Tibial nerve (tissue), 4 donors: ENCODE results near the gene NPR3. TPM values are rescaled to one million over a fixed set of nuclear protein-coding genes. Genes with fewer than 3 reads are reported as not detected.
A peak's percentile ranks its signal among the peaks of the same experiment; 100 is the strongest.

ENCODE experiments used
- DNase-seq, 2 donors: peaks; one replicate each; pipeline ENCODE4 v3.0.0-alpha.2; 2019; ENCODE audit warnings: low spot score in 2 of 2
- H3K27ac ChIP-seq, 4 donors: fragments of 200-600 bp; sonication (generic) in 3 of 4; one replicate each; pipeline ENCODE4 v1.5.1; 2017 to 2019; ENCODE audit warnings: mild to moderate bottlenecking in 1 of 4
- H3K27me3 ChIP-seq, 2 donors: fragments of 200-600 bp; sonication (generic) in 1 of 2; one replicate each; pipeline versions ENCODE4 v1.5.1 to v1.6.0; 2017 to 2019
- H3K36me3 ChIP-seq, 3 donors: fragments of 200-600 bp; sonication (generic); one replicate each; pipeline ENCODE4 v1.5.1; 2018 to 2019
- H3K4me1 ChIP-seq, 4 donors: fragments of 200-600 bp; sonication (generic) in 3 of 4; one replicate each; pipeline ENCODE4 v1.5.1; 2017 to 2019
- H3K4me3 ChIP-seq, 4 donors: fragments of 200-600 bp; sonication (generic) in 3 of 4; one replicate each; pipeline ENCODE4 v1.5.1; 2017 to 2019; ENCODE audit warnings: mild to moderate bottlenecking in 1 of 4, moderate library complexity in 1 of 4
- H3K9me3 ChIP-seq, 4 donors: fragments of 200-600 bp; sonication (generic) in 3 of 4; one replicate each; pipeline ENCODE4 v1.5.1; 2017 to 2019
- EP300 ChIP-seq, 2 donors: sonication (generic); formaldehyde crosslinking; IDR thresholded peaks; one replicate each; pipeline ENCODE4 v1.6.1; 2017; ENCODE audit warnings: antibody characterized with exemption in 2 of 2, mild to moderate bottlenecking in 1 of 2
- POLR2A ChIP-seq, 2 donors: fragments of 450-650 bp; IDR thresholded peaks; one replicate each; pipeline ENCODE4 v1.6.1; 2017; ENCODE audit warnings: antibody characterized with exemption in 2 of 2, mild to moderate bottlenecking in 2 of 2, moderate library complexity in 2 of 2
- whole genome bisulfite sequencing, 2 donors: methylation state at CpG; one replicate each; pipeline ENCODE4 v1.1.5; 2018; 5-methylcytosine and 5-hydroxymethylcytosine counted together
- total RNA-seq, 4 donors: library from RNA; depleted of rRNA; stranded (reverse); fragments of >200 nt; gene quantifications; one replicate each; pipeline ENCODE4 v1.1.0, GENCODE V29; 2016
- TF ChIP-seq, protein P1 (sequence below), 5 experiments: fragments of 200-600 bp in 3 of 5; fragments of 450-650 bp in 2 of 5; sonication (generic) in 3 of 5; IDR thresholded peaks; one replicate each; pipeline ENCODE4 v1.5.1; 2016 to 2019; ENCODE audit warnings: antibody characterized with exemption in 5 of 5, mild to moderate bottlenecking in 3 of 5, moderate library complexity in 2 of 5

The NPR3 gene
- total RNA-seq, 4 donors from 2014 or later = 10.8 to 81.5 (median 32.5) TPM

DNA sequence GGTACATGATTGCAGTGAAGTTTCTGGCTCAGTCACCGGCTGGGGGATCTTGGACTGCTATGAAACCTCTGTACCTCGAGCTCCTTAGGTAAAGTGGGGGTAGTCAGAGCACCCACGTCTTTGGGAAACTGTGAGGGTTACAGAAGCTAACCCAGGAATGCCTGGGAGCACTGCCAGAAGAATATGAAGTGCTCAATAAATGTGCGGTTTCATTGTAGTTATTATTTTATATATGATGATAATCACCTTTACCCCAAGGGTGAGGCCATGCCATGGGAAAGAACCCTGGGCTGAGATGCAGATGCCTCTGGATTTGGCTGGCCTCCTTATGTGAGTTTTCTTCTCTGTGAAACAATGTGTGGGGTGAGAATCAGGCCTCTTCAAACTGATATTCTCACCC, 3.7 kb downstream of the NPR3 start:
- peak overlapping the region in 1 of 4 donors; percentile 75 for H3K27ac ChIP-seq
- peaks cover 0 to 14% (median 2%) of the 10 kb centered on the region in 4 donors for H3K9me3 ChIP-seq
- H3K36me3 ChIP-seq = no peaks in the 10 kb centered on the region
- TF ChIP-seq EP300 (IDR thresholded peaks at IDR 0.05) = no peak
- TF ChIP-seq POLR2A (IDR thresholded peaks at IDR 0.05) = no peak
- TF ChIP-seq, protein P1, sequence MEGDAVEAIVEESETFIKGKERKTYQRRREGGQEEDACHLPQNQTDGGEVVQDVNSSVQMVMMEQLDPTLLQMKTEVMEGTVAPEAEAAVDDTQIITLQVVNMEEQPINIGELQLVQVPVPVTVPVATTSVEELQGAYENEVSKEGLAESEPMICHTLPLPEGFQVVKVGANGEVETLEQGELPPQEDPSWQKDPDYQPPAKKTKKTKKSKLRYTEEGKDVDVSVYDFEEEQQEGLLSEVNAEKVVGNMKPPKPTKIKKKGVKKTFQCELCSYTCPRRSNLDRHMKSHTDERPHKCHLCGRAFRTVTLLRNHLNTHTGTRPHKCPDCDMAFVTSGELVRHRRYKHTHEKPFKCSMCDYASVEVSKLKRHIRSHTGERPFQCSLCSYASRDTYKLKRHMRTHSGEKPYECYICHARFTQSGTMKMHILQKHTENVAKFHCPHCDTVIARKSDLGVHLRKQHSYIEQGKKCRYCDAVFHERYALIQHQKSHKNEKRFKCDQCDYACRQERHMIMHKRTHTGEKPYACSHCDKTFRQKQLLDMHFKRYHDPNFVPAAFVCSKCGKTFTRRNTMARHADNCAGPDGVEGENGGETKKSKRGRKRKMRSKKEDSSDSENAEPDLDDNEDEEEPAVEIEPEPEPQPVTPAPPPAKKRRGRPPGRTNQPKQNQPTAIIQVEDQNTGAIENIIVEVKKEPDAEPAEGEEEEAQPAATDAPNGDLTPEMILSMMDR (IDR thresholded peaks at IDR 0.05) = no peak
- DNase-seq = no peak
- H3K27me3 ChIP-seq = peaks cover 0 to 42% of the 10 kb centered on the region in 2 donors
- WGBS, 2 donors = 39 to 54% methylated on average over 4 of the region's 4 CpGs
- H3K4me3 ChIP-seq = no peak overlapping the region
- peaks cover 0 to 37% (median 5%) of the 10 kb centered on the region in 4 donors for H3K4me1 ChIP-seq

DNA sequence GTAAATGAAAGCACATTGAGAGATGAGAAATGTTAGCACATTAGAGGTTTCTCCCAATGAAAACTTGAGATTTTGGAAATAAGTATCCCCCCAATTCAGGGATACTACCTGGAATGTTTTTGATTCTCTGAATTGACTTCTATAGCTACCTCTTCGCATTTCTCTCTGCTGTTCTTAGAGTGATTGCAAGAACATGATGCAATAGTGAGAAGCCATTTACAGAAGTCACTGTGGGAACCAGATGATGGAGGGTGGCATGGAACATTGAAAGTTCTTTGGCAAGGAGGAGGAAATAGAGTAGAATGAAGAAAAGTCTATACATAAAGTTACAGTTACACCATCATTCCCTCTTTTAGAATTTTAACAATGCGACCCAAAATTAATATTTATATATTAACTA, 9.2 kb downstream of the NPR3 start:
- no peak overlapping the region for H3K4me3 ChIP-seq
- H3K36me3 ChIP-seq = no peaks in the 10 kb centered on the region
- TF ChIP-seq EP300 (IDR thresholded peaks at IDR 0.05) (no peak), POLR2A (IDR thresholded peaks at IDR 0.05) (no peak)
- TF ChIP-seq, protein P1 (IDR thresholded peaks at IDR 0.05) = no peak
- WGBS, 2 donors = 91 to 97% methylated on average over 2 of the region's 2 CpGs
- H3K27me3 ChIP-seq = no peaks in the 10 kb centered on the region
- no peak overlapping the region for H3K27ac ChIP-seq
- peaks cover 0 to 14% (median 4%) of the 10 kb centered on the region in 4 donors for H3K9me3 ChIP-seq
- H3K4me1 ChIP-seq = no peaks in the 10 kb centered on the region
- no peak for DNase-seq

DNA sequence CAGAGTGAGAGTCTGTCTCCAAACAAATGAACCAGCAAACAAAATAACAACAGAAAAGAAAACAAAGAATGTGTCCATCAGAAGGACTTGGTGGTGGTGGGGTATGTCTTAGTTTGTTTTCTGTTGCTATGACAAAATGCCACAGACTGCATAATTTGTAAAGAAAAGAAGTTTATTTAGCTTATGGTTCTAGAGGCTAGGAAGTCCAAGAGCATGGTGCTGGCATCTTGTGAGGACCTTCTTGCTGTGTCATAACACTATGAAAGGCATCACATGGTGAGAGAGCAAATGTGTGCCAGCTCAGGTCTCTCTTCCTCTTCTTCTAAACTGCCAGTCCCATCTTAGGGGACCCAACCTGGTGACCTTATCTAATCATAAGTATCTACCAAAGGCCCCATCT, 10.5 kb downstream of the NPR3 start:
- no peaks in the 10 kb centered on the region for H3K27me3 ChIP-seq
- no peak for DNase-seq
- peaks cover 0 to 14% (median 4%) of the 10 kb centered on the region in 4 donors for H3K9me3 ChIP-seq
- no peaks in the 10 kb centered on the region for H3K4me1 ChIP-seq
- no peak overlapping the region for H3K27ac ChIP-seq
- TF ChIP-seq EP300 (IDR thresholded peaks at IDR 0.05) (no peak), POLR2A (IDR thresholded peaks at IDR 0.05) (no peak)
- TF ChIP-seq, protein P1 (IDR thresholded peaks at IDR 0.05) = no peak
- no peaks in the 10 kb centered on the region for H3K36me3 ChIP-seq
- H3K4me3 ChIP-seq = no peak overlapping the region

DNA sequence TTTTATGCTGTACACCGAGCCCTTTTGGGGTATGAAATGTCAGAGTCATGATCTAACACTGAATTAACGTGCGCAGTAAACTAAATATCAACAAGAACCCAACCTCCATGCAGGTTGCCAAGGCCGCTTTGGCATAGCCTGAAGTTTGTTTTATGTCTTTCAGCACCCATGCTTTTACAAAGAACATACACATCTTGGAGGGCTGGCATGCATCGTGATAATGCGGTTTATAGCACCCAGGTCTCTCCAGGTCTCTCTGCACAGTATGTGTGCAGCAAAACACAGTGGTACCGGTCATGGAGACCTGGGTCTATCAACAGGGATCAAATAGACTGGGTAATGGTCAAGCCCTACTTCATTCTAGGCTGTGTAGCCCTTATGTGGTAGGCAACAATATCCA, 11.8 kb downstream of the NPR3 start:
- TF ChIP-seq EP300 (IDR thresholded peaks at IDR 0.05) = no peak
- TF ChIP-seq, protein P1 (IDR thresholded peaks at IDR 0.05) = no peak
- TF ChIP-seq POLR2A (IDR thresholded peaks at IDR 0.05) = no peak
- Histone ChIP-seq H3K27ac (no peak overlapping the region), H3K9me3 (peaks cover 0 to 21% (median 4%) of the 10 kb centered on the region in 4 donors), H3K36me3 (no peaks in the 10 kb centered on the region), H3K27me3 (no peaks in the 10 kb centered on the region), H3K4me1 (no peaks in the 10 kb centered on the region), H3K4me3 (no peak overlapping the region)
- WGBS, 2 donors = 93 to 94% methylated on average over 7 of the region's 7 CpGs
- no peak for DNase-seq

DNA sequence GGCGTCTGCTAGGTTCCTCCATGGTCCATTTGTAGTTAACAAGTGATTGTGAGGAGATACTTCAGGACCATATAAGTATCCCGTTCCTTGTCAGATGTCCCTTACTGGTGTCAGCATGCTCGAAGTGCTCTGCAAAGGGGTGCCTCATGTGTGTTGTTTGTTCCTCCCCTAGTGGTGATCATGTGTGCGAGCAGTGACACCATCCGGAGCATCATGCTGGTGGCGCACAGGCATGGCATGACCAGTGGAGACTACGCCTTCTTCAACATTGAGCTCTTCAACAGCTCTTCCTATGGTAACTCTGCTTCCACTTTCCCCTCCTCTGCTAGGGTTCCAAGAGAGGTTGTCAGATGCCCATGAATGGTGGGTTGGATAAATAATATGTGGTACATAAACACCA, 13.4 kb downstream of the NPR3 start:
- Histone ChIP-seq H3K4me3 (no peak overlapping the region), H3K27me3 (no peaks in the 10 kb centered on the region), H3K27ac (no peak overlapping the region), H3K4me1 (no peaks in the 10 kb centered on the region), H3K36me3 (no peaks in the 10 kb centered on the region), H3K9me3 (peaks cover 0 to 11% (median 2%) of the 10 kb centered on the region in 4 donors)
- TF ChIP-seq EP300 (IDR thresholded peaks at IDR 0.05) (no peak), POLR2A (IDR thresholded peaks at IDR 0.05) (no peak)
- TF ChIP-seq, protein P1 (IDR thresholded peaks at IDR 0.05) = no peak
- 96% methylated on average over 7 of the region's 7 CpGs for WGBS, 2 donors
- no peak for DNase-seq
